K562 (cell line): ENCODE results near the gene BCL6B. TPM values are rescaled to one million over a fixed set of nuclear protein-coding genes. Genes with fewer than 3 reads are reported as not detected.

ENCODE experiments used
- ADNP ChIP-seq: fragments of 200-800 bp; sonication (Bioruptor generic); IDR thresholded peaks from 2 replicates; pipeline ENCODE4 v1.6.1; 2016; ENCODE audit warnings: missing genetic modification characterization, missing compliant biosample characterization
- CBFA2T2 ChIP-seq: fragments of 450-650 bp; conservative IDR thresholded peaks from 2 replicates; pipeline ENCODE4 v1.6.1; 2017; ENCODE audit warnings: mild to moderate bottlenecking
- CBX1 ChIP-seq: sonication (generic); IDR thresholded peaks from 2 replicates; pipeline ENCODE4 v1.6.1; 2016; ENCODE audit warnings: antibody characterized with exemption, low read depth, mild to moderate bottlenecking
- CBX2 ChIP-seq: fragments of 200-600 bp; sonication (generic); IDR thresholded peaks from one replicate; pipeline ENCODE4 v1.6.1; 2012; ENCODE audit warnings: mild to moderate bottlenecking, low read length, inconsistent platforms; ENCODE audit not compliant: insufficient read depth, poor library complexity, severe bottlenecking
- CBX3 ChIP-seq, 2 experiments: IDR thresholded peaks; 1 replicate in 1 of 2; 2 replicates in 1 of 2; pipeline ENCODE4 v1.6.1; 2012; ENCODE audit warnings: inconsistent platforms in 2 of 2, low read length in 2 of 2, borderline replicate concordance in 1 of 2, control low read depth in 1 of 2
- CHAMP1 ChIP-seq: fragments of 450-650 bp; IDR thresholded peaks from 2 replicates; pipeline ENCODE4 v1.6.1; 2016; ENCODE audit warnings: mild to moderate bottlenecking
- CTCFL ChIP-seq: IDR thresholded peaks from 2 replicates; pipeline ENCODE4 v1.6.1; 2011; ENCODE audit warnings: borderline replicate concordance, low read depth, mild to moderate bottlenecking, moderate library complexity, low read length; ENCODE audit not compliant: insufficient read depth, poor library complexity, severe bottlenecking
- CXXC5 ChIP-seq: fragments of 250-450 bp; sonication (Bioruptor Pico); IDR thresholded peaks from 2 replicates; pipeline ENCODE4 v1.8.0; 2022; ENCODE audit warnings: inconsistent platforms, mild to moderate bottlenecking, moderate library complexity
- FUS ChIP-seq: fragments of 200-400 bp; formaldehyde crosslinking; optimal IDR thresholded peaks from 2 replicates; pipeline ENCODE3; 2017; ENCODE audit warnings: low read depth, low read length
- HCFC1 ChIP-seq: IDR thresholded peaks from 2 replicates; pipeline ENCODE4 v1.6.1; 2012; ENCODE audit warnings: low read depth, low read length, improper control_type of control experiment
- JUN ChIP-seq, 2 experiments: sonication (generic) in 1 of 2; formaldehyde crosslinking in 1 of 2; IDR thresholded peaks; 2 replicates each; pipeline versions ENCODE4 v1.6.1 to v1.8.0; 2012 to 2022; ENCODE audit warnings: borderline replicate concordance in 2 of 2, mild to moderate bottlenecking in 2 of 2, improper control_type of control experiment in 1 of 2, low read depth in 1 of 2, low read length in 1 of 2, missing genetic modification reagents in 1 of 2
- KAT2B ChIP-seq: IDR thresholded peaks from one replicate; pipeline ENCODE4 v1.6.1; 2012; ENCODE audit warnings: low read depth, mild to moderate bottlenecking, control low read depth, inconsistent platforms, low read length, moderate library complexity
- OTX1 ChIP-seq: fragments of 450-650 bp; formaldehyde crosslinking; IDR thresholded peaks from 2 replicates; pipeline ENCODE4 v1.4.0; 2022; ENCODE audit warnings: mild to moderate bottlenecking
- POLR2G ChIP-seq: fragments of 200-400 bp; formaldehyde crosslinking; IDR thresholded peaks from 2 replicates; pipeline ENCODE4 v1.6.1; 2017; ENCODE audit warnings: low read depth, mild to moderate bottlenecking, antibody characterized with exemption, low read length, moderate library complexity
- RBBP5 ChIP-seq: fragments of 200-600 bp; sonication (generic); IDR thresholded peaks from 2 replicates; pipeline ENCODE4 v1.6.1; 2012; ENCODE audit warnings: borderline replicate concordance, mild to moderate bottlenecking, low read length, control low read depth, inconsistent platforms; ENCODE audit not compliant: insufficient read depth, poor library complexity, severe bottlenecking
- RBM25 ChIP-seq: fragments of 200-400 bp; formaldehyde crosslinking; IDR thresholded peaks from 2 replicates; pipeline ENCODE4 v1.6.1; 2018; ENCODE audit warnings: low read length, low read depth, moderate library complexity; ENCODE audit not compliant: severe bottlenecking
- TCF7 ChIP-seq: sonication (generic); IDR thresholded peaks from 2 replicates; pipeline ENCODE4 v1.6.1; 2016; ENCODE audit warnings: antibody characterized with exemption, borderline replicate concordance
- THAP12 ChIP-seq: fragments of 250-450 bp; sonication (Bioruptor Pico); IDR thresholded peaks from 2 replicates; pipeline ENCODE4 v1.9.0; 2021; ENCODE audit warnings: mild to moderate bottlenecking, inconsistent platforms
- ZNF274 ChIP-seq: IDR thresholded peaks from 2 replicates; pipeline ENCODE4 v1.6.1; 2011; ENCODE audit warnings: low read depth, mild to moderate bottlenecking, low read length, moderate library complexity, borderline replicate concordance
- ZNF436 ChIP-seq: fragments of 250-450, 450-650 bp; sonication (Bioruptor Pico); formaldehyde crosslinking; IDR thresholded peaks from 2 replicates; pipeline ENCODE4 v1.7.0; 2020; ENCODE audit warnings: mild to moderate bottlenecking
- polyA plus RNA-seq, 8 experiments: library from polyadenylated mRNA; depleted of rRNA in 4 of 8; stranded (reverse) in 5 of 8; unstranded in 3 of 8; fragments of >200 nt; fragmentation: Nextera tagmentation in 2 of 8; fragmentation: Illumina TruSeq in 1 of 8; extraction: Ambion mirVana in 2 of 8; extraction: Trizol in 1 of 8; gene quantifications; 2 replicates each; pipeline versions ENCODE4 v1.2.1 to v1.2.3, GENCODE V29; 2011 to 2014; ENCODE audit warnings: inconsistent platforms in 1 of 8, missing spikeins in 1 of 8
- total RNA-seq, 7 experiments: library from RNA; depleted of rRNA in 6 of 7; stranded (reverse); fragments of >200 nt in 6 of 7; fragmentation: Illumina TruSeq in 2 of 7; extraction: Trizol in 2 of 7; gene quantifications; 2 replicates each; pipeline versions ENCODE4 v1.2.1 to v1.2.3, GENCODE V29; 2011 to 2021; ENCODE audit warnings: low replicate concordance in 1 of 7

Gene BCL6B
- total and polyA plus RNA-seq, 9 of the 15 experiments (the other 6 are each of a cell fraction or from before 2014, with no cell fraction given): 0.89 to 5.0 (median 3.6) TPM

- 0 out of 3 replicates have a peak, but pooled peaks of 1 of the 2 experiments have one; percentile 12 for TF ChIP-seq CBX3 (IDR thresholded peaks at IDR 0.05; ENCODE audit: borderline replicate concordance in 1 of 2, low read length in 2 of 2)
- TF ChIP-seq KAT2B: no peak
- no peak for TF ChIP-seq RBBP5
- peak; percentile 67 for TF ChIP-seq HCFC1
- peak; percentile 63; the same call in 1 of the 2 replicates for TF ChIP-seq CBX1
- no peak for TF ChIP-seq CBX2
- peak; percentile 91 for TF ChIP-seq POLR2G
- no peak for TF ChIP-seq OTX1 (CRISPR knock-in tag)
- no peak for TF ChIP-seq ZNF274
- TF ChIP-seq TCF7: no peak; the same call in 1 of the 2 replicates
- TF ChIP-seq ZNF436: no peak
- peak; percentile 63 for TF ChIP-seq RBM25
- peak; percentile 80 for TF ChIP-seq CTCFL
- no peak for TF ChIP-seq CBFA2T2
- TF ChIP-seq THAP12 (CRISPR knock-in tag): no peak
- no peak for TF ChIP-seq CHAMP1
- TF ChIP-seq ADNP: no peak
- TF ChIP-seq FUS: no peak
- TF ChIP-seq JUN (IDR thresholded peaks at IDR 0.05; ENCODE audit: borderline replicate concordance, low read depth, low read length): peak; percentile 68
- TF ChIP-seq JUN (CRISPR knock-in tag; IDR thresholded peaks at IDR 0.05; ENCODE audit: borderline replicate concordance): no peak
- peak; percentile 83 for TF ChIP-seq CXXC5 (CRISPR knock-in tag)
Measured at GRCh38 chr17:7014261-7014994, 8.4 kb upstream of the BCL6B start (continued).
